Loucy (cell line): Measurements from ENCODE around the gene ANXA11.

Experiments used
- CTCF ChIP-seq: fragments of 200-600 bp; sonication (generic); conservative IDR thresholded peaks from 2 replicates; pipeline ENCODE4 v1.5.1; 2014; ENCODE audit warnings: mild to moderate bottlenecking, antibody characterized with exemption, low read length
- EZH2phosphoT487 ChIP-seq: fragments of 200-600 bp; IDR thresholded peaks from 2 replicates; pipeline ENCODE4 v1.6.1; 2018; ENCODE audit warnings: antibody characterized with exemption, mild to moderate bottlenecking, moderate library complexity, borderline replicate concordance

- TF ChIP-seq CTCF = no peak
- TF ChIP-seq EZH2phosphoT487 = no peak
These were observed 22.4 kb downstream of the ANXA11 start for GRCh38 chr10:80182986-80183385.
